ENCODE data around the gene SHC4. TPM values are rescaled to one million over a fixed set of nuclear protein-coding genes. Genes with fewer than 3 reads are reported as not detected.

Gene SHC4
- total RNA-seq (1 to 10 TPM; 2.6 to 6.6 (median 3.6) TPM), polyA plus RNA-seq (2.4 TPM)
- long read RNA-seq, donor 1, full-length matches to known transcripts, result 2 of 7 reads
- long read RNA-seq, donor 1, partial matches to known transcripts, result 0 of 7 reads
- long read RNA-seq, donor 1, other reads (novel, unspliced or antisense), result 5 of 7 reads
- long read RNA-seq, donor 2, full-length matches to known transcripts, result 1 of 1 reads
- long read RNA-seq, donor 2, partial matches to known transcripts, result 0 of 1 reads
- long read RNA-seq, donor 2, other reads (novel, unspliced or antisense), result 0 of 1 reads
- long read RNA-seq, donor 3, full-length matches to known transcripts, result 7 of 17 reads
- long read RNA-seq, donor 3, partial matches to known transcripts, result 1 of 17 reads
- long read RNA-seq, donor 3, other reads (novel, unspliced or antisense), result 9 of 17 reads
- long read RNA-seq, donor 4, full-length matches to known transcripts, result 1 of 2 reads
- long read RNA-seq, donor 4, partial matches to known transcripts, result 0 of 2 reads
- long read RNA-seq, donor 4, other reads (novel, unspliced or antisense), result 1 of 2 reads

GRCh38 chr15:48963524-48964113, at the start of gene SHC4:
TSS of gene SHC4 (minus strand) at chr15:48963919. CDS start at chr15:48963015, 904 bp downstream.
- Histone ChIP-seq H3K9me3 (ENCODE audit: control insufficient read depth, low read length) (no peaks in the 10 kb centered on the region), H3K27me3 (ENCODE audit: control insufficient read depth, insufficient read depth) (no peaks in the 10 kb centered on the region), H3K4me3 (ENCODE audit: low read length) (peak within 1 kb of the TSS; percentile 69), H3K4me1 (ENCODE audit: control insufficient read depth, insufficient read depth, low read length) (no peaks in the 10 kb centered on the region), H3K27ac (ENCODE audit: low read length) (peak within 1 kb of the TSS; percentile 37)
- under 1% methylated on average over 16 of the region's 16 CpGs for WGBS
- DNase-seq (peak; percentile 79 to 90 (median 81)), ATAC-seq (peak; percentile 80 to 86)
- intact Hi-C loops (cut with DNase I), result loop anchor here in 2 of 4 donors (5.0 to 10.0 kb wide), 2 partner anchors 86 to 99 kb away; partner anchors contain the start of gene EID1 (in 1 of the 2)

- intact Hi-C loops (cut with DNase I), result no loop called here
- no peaks in the 10 kb centered on the region for H3K4me1 ChIP-seq (ENCODE audit: control insufficient read depth, insufficient read depth, low read length)
- H3K4me3 ChIP-seq (ENCODE audit: low read length), result no peak overlapping the region
- ATAC-seq (no peak), DNase-seq (no peak)
- H3K27ac ChIP-seq (ENCODE audit: low read length), result no peak overlapping the region
- no peaks in the 10 kb centered on the region for H3K27me3 ChIP-seq (ENCODE audit: control insufficient read depth, insufficient read depth)
- no peaks in the 10 kb centered on the region for H3K9me3 ChIP-seq (ENCODE audit: control insufficient read depth, low read length)
- 89% methylated on average over 2 of the region's 2 CpGs for WGBS
Measured at GRCh38 chr15:48999314-48999713, 35.6 kb upstream of the SHC4 start.

GRCh38 chr15:48996276-48996675, 32.6 kb upstream of the SHC4 start:
- intact Hi-C loops (cut with DNase I), result no loop called here
- H3K27me3 ChIP-seq (ENCODE audit: control insufficient read depth, insufficient read depth), result no peaks in the 10 kb centered on the region
- no peak overlapping the region for H3K4me3 ChIP-seq (ENCODE audit: low read length)
- WGBS, result 90% methylated on average over 2 of the region's 2 CpGs
- no peaks in the 10 kb centered on the region for H3K9me3 ChIP-seq (ENCODE audit: control insufficient read depth, low read length)
- H3K4me1 ChIP-seq (ENCODE audit: control insufficient read depth, insufficient read depth, low read length), result no peaks in the 10 kb centered on the region
- H3K27ac ChIP-seq (ENCODE audit: low read length), result no peak overlapping the region
- no peak for ATAC-seq
- DNase-seq, result no peak

- Histone ChIP-seq H3K9me3 (ENCODE audit: control insufficient read depth, low read length) (no peaks in the 10 kb centered on the region), H3K27me3 (ENCODE audit: control insufficient read depth, insufficient read depth) (no peaks in the 10 kb centered on the region), H3K27ac (ENCODE audit: low read length) (no peak overlapping the region), H3K4me3 (ENCODE audit: low read length) (no peak overlapping the region), H3K4me1 (ENCODE audit: control insufficient read depth, insufficient read depth, low read length) (no peaks in the 10 kb centered on the region)
- ATAC-seq (no peak), DNase-seq (no peak)
- intact Hi-C loops (cut with DNase I), result no loop called here
Measured at GRCh38 chr15:48993380-48993779, 29.7 kb upstream of the SHC4 start.

- no peaks in the 10 kb centered on the region for H3K27me3 ChIP-seq (ENCODE audit: control insufficient read depth, insufficient read depth)
- ATAC-seq (peak in 1 of 2 donors; percentile 33), DNase-seq (no peak)
- H3K27ac ChIP-seq (ENCODE audit: low read length), result no peak overlapping the region
- 95% methylated on average over 1 of the region's 1 CpG for WGBS
- intact Hi-C loops (cut with DNase I), result no loop called here
- no peak overlapping the region for H3K4me3 ChIP-seq (ENCODE audit: low read length)
- H3K4me1 ChIP-seq (ENCODE audit: control insufficient read depth, insufficient read depth, low read length), result no peaks in the 10 kb centered on the region
- no peaks in the 10 kb centered on the region for H3K9me3 ChIP-seq (ENCODE audit: control insufficient read depth, low read length)
Measured at GRCh38 chr15:48992545-48992944, 28.8 kb upstream of the SHC4 start.

- intact Hi-C loops (cut with DNase I), result no loop called here
- Histone ChIP-seq H3K9me3 (ENCODE audit: control insufficient read depth, low read length) (no peaks in the 10 kb centered on the region), H3K27ac (ENCODE audit: low read length) (no peak overlapping the region), H3K27me3 (ENCODE audit: control insufficient read depth, insufficient read depth) (no peaks in the 10 kb centered on the region), H3K4me1 (ENCODE audit: control insufficient read depth, insufficient read depth, low read length) (no peaks in the 10 kb centered on the region), H3K4me3 (ENCODE audit: low read length) (no peak overlapping the region)
- 98% methylated on average over 6 of the region's 6 CpGs for WGBS
- DNase-seq, result no peak
- no peak for ATAC-seq
Measured at GRCh38 chr15:48992096-48992495, 28.4 kb upstream of the SHC4 start.

GRCh38 chr15:48989170-48989569, 25.5 kb upstream of the SHC4 start:
- no peak overlapping the region for H3K27ac ChIP-seq (ENCODE audit: low read length)
- no peaks in the 10 kb centered on the region for H3K27me3 ChIP-seq (ENCODE audit: control insufficient read depth, insufficient read depth)
- ATAC-seq (no peak), DNase-seq (no peak)
- no peaks in the 10 kb centered on the region for H3K4me1 ChIP-seq (ENCODE audit: control insufficient read depth, insufficient read depth, low read length)
- H3K9me3 ChIP-seq (ENCODE audit: control insufficient read depth, low read length), result no peaks in the 10 kb centered on the region
- intact Hi-C loops (cut with DNase I), result no loop called here
- H3K4me3 ChIP-seq (ENCODE audit: low read length), result no peak overlapping the region
- 82% methylated on average over 1 of the region's 1 CpG for WGBS

GRCh38 chr15:48987142-48987541, 23.4 kb upstream of the SHC4 start:
- Histone ChIP-seq H3K27ac (ENCODE audit: low read length) (no peak overlapping the region), H3K4me3 (ENCODE audit: low read length) (no peak overlapping the region), H3K27me3 (ENCODE audit: control insufficient read depth, insufficient read depth) (no peaks in the 10 kb centered on the region), H3K4me1 (ENCODE audit: control insufficient read depth, insufficient read depth, low read length) (peaks cover 4% of the 10 kb centered on the region), H3K9me3 (ENCODE audit: control insufficient read depth, low read length) (no peaks in the 10 kb centered on the region)
- intact Hi-C loops (cut with DNase I), result no loop called here
- DNase-seq (no peak), ATAC-seq (no peak)

GRCh38 chr15:48986240-48986639, 22.5 kb upstream of the SHC4 start:
- H3K27me3 ChIP-seq (ENCODE audit: control insufficient read depth, insufficient read depth), result no peaks in the 10 kb centered on the region
- H3K9me3 ChIP-seq (ENCODE audit: control insufficient read depth, low read length), result no peaks in the 10 kb centered on the region
- ATAC-seq (no peak), DNase-seq (no peak)
- 81% methylated on average over 5 of the region's 5 CpGs for WGBS
- intact Hi-C loops (cut with DNase I), result no loop called here
- no peak overlapping the region for H3K27ac ChIP-seq (ENCODE audit: low read length)
- H3K4me1 ChIP-seq (ENCODE audit: control insufficient read depth, insufficient read depth, low read length), result peaks cover 4% of the 10 kb centered on the region
- H3K4me3 ChIP-seq (ENCODE audit: low read length), result no peak overlapping the region

- no peak for DNase-seq
- Histone ChIP-seq H3K9me3 (ENCODE audit: control insufficient read depth, low read length) (no peaks in the 10 kb centered on the region), H3K4me3 (ENCODE audit: low read length) (no peak overlapping the region), H3K27me3 (ENCODE audit: control insufficient read depth, insufficient read depth) (no peaks in the 10 kb centered on the region), H3K4me1 (ENCODE audit: control insufficient read depth, insufficient read depth, low read length) (peaks cover 4% of the 10 kb centered on the region), H3K27ac (ENCODE audit: low read length) (no peak overlapping the region)
- no peak for ATAC-seq
- 76% methylated on average over 3 of the region's 3 CpGs for WGBS
- intact Hi-C loops (cut with DNase I), result no loop called here
Measured at GRCh38 chr15:48985516-48985915, 21.8 kb upstream of the SHC4 start.

- H3K27me3 ChIP-seq (ENCODE audit: control insufficient read depth, insufficient read depth), result no peaks in the 10 kb centered on the region
- no peak for DNase-seq
- no peak overlapping the region for H3K4me3 ChIP-seq (ENCODE audit: low read length)
- intact Hi-C loops (cut with DNase I), result loop anchor here in 1 of 4 donors (5.0 kb wide), 1 partner anchor 118 kb away; no protein-coding TSS in a partner anchor
- ATAC-seq, result peak; percentile 21 to 37
- WGBS, result 47% methylated on average over 4 of the region's 4 CpGs
- H3K9me3 ChIP-seq (ENCODE audit: control insufficient read depth, low read length), result no peaks in the 10 kb centered on the region
- no peak overlapping the region for H3K27ac ChIP-seq (ENCODE audit: low read length)
- H3K4me1 ChIP-seq (ENCODE audit: control insufficient read depth, insufficient read depth, low read length), result peaks cover 4% of the 10 kb centered on the region
Measured at GRCh38 chr15:48984811-48985352, 21.2 kb upstream of the SHC4 start.

Measured in right cardiac atrium (tissue), 5 donors.